Esophagus muscularis mucosa (tissue), 4 donors: Measurements from ENCODE around the gene GPR158. TPM values are rescaled to one million over a fixed set of nuclear protein-coding genes. Genes with fewer than 3 reads are reported as not detected.

ENCODE experiments used
- DNase-seq: peaks from one replicate; pipeline ENCODE4 v3.0.0-alpha.2; 2017; ENCODE audit errors: extremely low spot score
- H3K27ac ChIP-seq, 4 donors: fragments of 200-600 bp; sonication (generic); replicated peaks in 1 of 4; 1 replicate in 3 of 4; 2 replicates in 1 of 4; pipeline ENCODE4 v1.5.1; 2016 to 2019; ENCODE audit warnings: mild to moderate bottlenecking in 1 of 4
- H3K27me3 ChIP-seq, 4 donors: fragments of 200-600 bp; sonication (generic); one replicate each; pipeline versions ENCODE4 v1.5.1 to v1.6.0; 2016 to 2019
- H3K36me3 ChIP-seq, 4 donors: fragments of 200-600 bp; sonication (generic); one replicate each; pipeline ENCODE4 v1.5.1; 2016 to 2019
- H3K4me1 ChIP-seq, 4 donors: fragments of 200-600 bp; sonication (generic); one replicate each; pipeline ENCODE4 v1.5.1; 2016 to 2019
- H3K4me3 ChIP-seq, 4 donors: fragments of 200-600 bp; sonication (generic); 1 replicate in 2 of 4; 2 replicates in 2 of 4; pipeline ENCODE4 v1.5.1; 2016 to 2019; ENCODE audit warnings: mild to moderate bottlenecking in 4 of 4, moderate library complexity in 1 of 4
- H3K9me3 ChIP-seq, 4 donors: fragments of 200-600 bp; sonication (generic); 1 replicate in 3 of 4; 2 replicates in 1 of 4; pipeline ENCODE4 v1.5.1; 2016 to 2019
- CTCF ChIP-seq, 3 experiments: fragments of 200-600 bp in 2 of 3; fragments of 450-650 bp in 1 of 3; sonication (generic) in 2 of 3; IDR thresholded peaks; one replicate each; pipeline ENCODE4 v1.5.1; 2017 to 2019; ENCODE audit warnings: antibody characterized with exemption in 3 of 3, mild to moderate bottlenecking in 2 of 3, moderate library complexity in 1 of 3
- EP300 ChIP-seq: sonication (generic); formaldehyde crosslinking; IDR thresholded peaks from one replicate; pipeline ENCODE4 v1.6.1; 2017; ENCODE audit warnings: antibody characterized with exemption
- POLR2A ChIP-seq: fragments of 450-650 bp; IDR thresholded peaks from one replicate; pipeline ENCODE4 v1.6.1; 2017; ENCODE audit warnings: antibody characterized with exemption, moderate library complexity, mild to moderate bottlenecking, low read depth
- POLR2AphosphoS5 ChIP-seq, 2 donors: sonication (generic); formaldehyde crosslinking; IDR thresholded peaks; one replicate each; pipeline ENCODE4 v1.6.1; 2017; ENCODE audit warnings: antibody characterized with exemption in 2 of 2
- WGBS: methylation state at CpG from one replicate; pipeline ENCODE4 v1.1.5; 2018; 5-methylcytosine and 5-hydroxymethylcytosine counted together
- intact Hi-C: fragments of 100-400 bp; cut with DNase I; formaldehyde crosslinking; loops from one replicate; pipeline ENCODE4 v1.15.1; 2023
- total RNA-seq, 4 donors: library from RNA; depleted of rRNA; stranded (reverse); fragments of >200 nt; gene quantifications; one replicate each; pipeline versions ENCODE4 v1.1.0 to v1.2.1, GENCODE V29; 2016

GPR158 gene
- total RNA-seq, 4 donors from 2014 or later = under 0.01 to 0.50 (median 0.13) TPM

GRCh38 chr10:25169740-25170139 lies 5.1 kb upstream of the GPR158 start:
- DNase-seq = no peak
- Histone ChIP-seq H3K27ac (no peak overlapping the region), H3K27me3 (peaks cover 0 to 33% (median 3%) of the 10 kb centered on the region in 4 donors), H3K9me3 (no peaks in the 10 kb centered on the region), H3K4me1 (peaks cover 2 to 7% (median 6%) of the 10 kb centered on the region in 4 donors), H3K4me3 (no peak overlapping the region), H3K36me3 (no peaks in the 10 kb centered on the region)
- WGBS = 70% methylated on average over 4 of the region's 4 CpGs
- TF ChIP-seq POLR2AphosphoS5 (IDR thresholded peaks at IDR 0.05) (no peak), EP300 (no peak), CTCF (IDR thresholded peaks at IDR 0.05) (no peak), POLR2A (no peak)
- intact Hi-C loops = no loop called here

GRCh38 chr10:25170627-25171026 lies 4.2 kb upstream of the GPR158 start:
- no peak for DNase-seq
- no peak overlapping the region for H3K4me3 ChIP-seq
- WGBS = 88% methylated on average over 1 of the region's 1 CpG
- peaks cover 11 to 16% (median 15%) of the 10 kb centered on the region in 4 donors for H3K4me1 ChIP-seq
- no peaks in the 10 kb centered on the region for H3K9me3 ChIP-seq
- intact Hi-C loops = no loop called here
- TF ChIP-seq EP300 = no peak
- no peak for TF ChIP-seq CTCF (IDR thresholded peaks at IDR 0.05)
- no peak for TF ChIP-seq POLR2A
- TF ChIP-seq POLR2AphosphoS5 (IDR thresholded peaks at IDR 0.05) = no peak
- H3K36me3 ChIP-seq = no peaks in the 10 kb centered on the region
- no peak overlapping the region for H3K27ac ChIP-seq
- peaks cover 0 to 41% (median 7%) of the 10 kb centered on the region in 4 donors for H3K27me3 ChIP-seq

- H3K4me3 ChIP-seq = peak overlapping the region in 1 of 4 donors; percentile 63
- intact Hi-C loops = no loop called here
- WGBS = 5% methylated on average over 14 of the region's 66 CpGs
These were observed 973 bp downstream of the GPR158 start for GRCh38 chr10:25175527-25176420.

GRCh38 chr10:25176421-25176968 lies 1.7 kb downstream of the GPR158 start:
- H3K36me3 ChIP-seq = no peaks in the 10 kb centered on the region
- WGBS = 2% methylated on average over 23 of the region's 36 CpGs
- no peak overlapping the region for H3K4me3 ChIP-seq
- intact Hi-C loops = no loop called here
- no peak for DNase-seq
- no peak overlapping the region for H3K27ac ChIP-seq
- peaks cover 17 to 28% (median 24%) of the 10 kb centered on the region in 4 donors for H3K4me1 ChIP-seq
- no peaks in the 10 kb centered on the region for H3K9me3 ChIP-seq
- no peak for TF ChIP-seq EP300
- no peak for TF ChIP-seq POLR2AphosphoS5 (IDR thresholded peaks at IDR 0.05)
- TF ChIP-seq CTCF (IDR thresholded peaks at IDR 0.05) = no peak
- no peak for TF ChIP-seq POLR2A
- peaks cover 0 to 67% (median 29%) of the 10 kb centered on the region in 4 donors for H3K27me3 ChIP-seq

More at GRCh38 chr10:25175527-25176420, 973 bp downstream of the GPR158 start:
- no peaks in the 10 kb centered on the region for H3K9me3 ChIP-seq
- H3K36me3 ChIP-seq = no peaks in the 10 kb centered on the region
- TF ChIP-seq EP300 (no peak), POLR2A (no peak), CTCF (IDR thresholded peaks at IDR 0.05) (no peak), POLR2AphosphoS5 (IDR thresholded peaks at IDR 0.05) (no peak)
- DNase-seq = no peak
- H3K27me3 ChIP-seq = peaks cover 0 to 70% (median 32%) of the 10 kb centered on the region in 4 donors
- peaks cover 17 to 28% (median 24%) of the 10 kb centered on the region in 4 donors for H3K4me1 ChIP-seq
- no peak overlapping the region for H3K27ac ChIP-seq
